Nephron (organoid): ENCODE measurements around the gene TMEM203.

Experiments used
- H3K27ac Mint-ChIP-seq, 3 experiments: 2 replicates each; pipeline ENCODE4 v1.8.0; 2020; ENCODE audit warnings: mixed read lengths in 3 of 3, mild to moderate bottlenecking in 2 of 3, moderate library complexity in 1 of 3
- H3K27me3 Mint-ChIP-seq: 2 replicates; pipeline ENCODE4 v1.8.0; 2021; ENCODE audit warnings: low read depth, mild to moderate bottlenecking, moderate library complexity, mixed read lengths
- H3K36me3 Mint-ChIP-seq: 2 replicates; pipeline ENCODE4 v1.8.0; 2020; ENCODE audit warnings: low read depth, mixed read lengths
- H3K4me1 Mint-ChIP-seq: 2 replicates; pipeline ENCODE4 v1.8.0; 2020; ENCODE audit warnings: mixed read lengths
- H3K4me3 Mint-ChIP-seq, 3 experiments: 2 replicates each; pipeline ENCODE4 v1.8.0; 2020; ENCODE audit warnings: mild to moderate bottlenecking in 3 of 3, mixed read lengths in 3 of 3, moderate library complexity in 2 of 3
- H3K9me3 Mint-ChIP-seq: 2 replicates; pipeline ENCODE4 v1.8.0; 2020; ENCODE audit warnings: mixed read lengths
- CTCF ChIP-seq, 3 experiments: fragments of 200-600 bp; sonication (generic); IDR thresholded peaks; one replicate each; pipeline ENCODE4 v1.5.0; 2021; ENCODE audit warnings: antibody characterized with exemption in 3 of 3; ENCODE audit not compliant: unreplicated experiment in 3 of 3

TMEM203 gene

GRCh38 chr9:137222190-137223077 is 17.0 kb upstream of the TMEM203 start, which contains the start of gene RNF208:
Gene RNF208 (minus strand): TSS chr9:137222240. CDS start chr9:137221212, 1,028 bp downstream.
- Mint-ChIP-seq H3K27me3 (peaks cover under 1% of the 10 kb centered on the region), H3K9me3 (no peaks in the 10 kb centered on the region), H3K27ac (peak within 1 kb of the TSS in 2 of 3 experiments; percentile 68 to 74), H3K4me1 (peaks cover 1% of the 10 kb centered on the region), H3K4me3 (peak within 1 kb of the TSS; percentile 84), H3K36me3 (no peaks in the 10 kb centered on the region)
- no peak for TF ChIP-seq CTCF (IDR thresholded peaks at IDR 0.05; ENCODE audit: unreplicated experiment in 3 of 3)

- Mint-ChIP-seq H3K4me3 (no peak overlapping the region), H3K27me3 (no peaks in the 10 kb centered on the region), H3K9me3 (no peaks in the 10 kb centered on the region), H3K4me1 (peaks cover 5% of the 10 kb centered on the region), H3K36me3 (no peaks in the 10 kb centered on the region), H3K27ac (no peak overlapping the region)
- no peak for TF ChIP-seq CTCF (IDR thresholded peaks at IDR 0.05; ENCODE audit: unreplicated experiment in 3 of 3)
Observed at GRCh38 chr9:137221506-137222111, 16.2 kb upstream of the TMEM203 start.

GRCh38 chr9:137221095-137221505 is 15.7 kb upstream of the TMEM203 start:
- Mint-ChIP-seq H3K4me1 (peaks cover 5% of the 10 kb centered on the region), H3K27me3 (no peaks in the 10 kb centered on the region), H3K9me3 (no peaks in the 10 kb centered on the region)

GRCh38 chr9:137220317-137221094 is 15.1 kb upstream of the TMEM203 start:
- Mint-ChIP-seq H3K27me3 (no peaks in the 10 kb centered on the region), H3K27ac (no peak overlapping the region), H3K4me1 (peaks cover 5% of the 10 kb centered on the region), H3K4me3 (peak overlapping the region; percentile 51 to 66 (median 56)), H3K36me3 (no peaks in the 10 kb centered on the region), H3K9me3 (no peaks in the 10 kb centered on the region)
- TF ChIP-seq CTCF (IDR thresholded peaks at IDR 0.05; ENCODE audit: unreplicated experiment in 3 of 3) = no peak

More at GRCh38 chr9:137221095-137221505, 15.7 kb upstream of the TMEM203 start:
- Mint-ChIP-seq H3K36me3 (no peaks in the 10 kb centered on the region), H3K27ac (no peak overlapping the region), H3K4me3 (peak overlapping the region; percentile 38 to 54 (median 50))
- TF ChIP-seq CTCF (IDR thresholded peaks at IDR 0.05; ENCODE audit: unreplicated experiment in 3 of 3) = no peak

GRCh38 chr9:137219757-137220316 is 14.4 kb upstream of the TMEM203 start:
- Mint-ChIP-seq H3K9me3 (no peaks in the 10 kb centered on the region), H3K36me3 (no peaks in the 10 kb centered on the region), H3K27ac (peak overlapping the region in 1 of 3 experiments; percentile 15), H3K4me3 (peak overlapping the region; percentile 51 to 66 (median 56)), H3K27me3 (no peaks in the 10 kb centered on the region), H3K4me1 (peaks cover 5% of the 10 kb centered on the region)
- no peak for TF ChIP-seq CTCF (IDR thresholded peaks at IDR 0.05; ENCODE audit: unreplicated experiment in 3 of 3)
